ENCODE measurements around the gene TOR3A. TPM values are rescaled to one million over a fixed set of nuclear protein-coding genes. Genes with fewer than 3 reads are reported as not detected.
A peak's percentile ranks its signal among the peaks of the same experiment; 100 is the strongest.

Gene TOR3A
- total and polyA plus RNA-seq, 2 of the 13 experiments (the other 11 are each of a cell fraction or from before 2014, with no cell fraction given) = 14.7 to 28.4 TPM

GRCh38 chr1:179104611-179105250, 22.9 kb downstream of the TOR3A start (continued):
- TF ChIP-seq KAT2B (IDR thresholded peaks at IDR 0.05; ENCODE audit: borderline replicate concordance, low read depth, low read length) (peak; percentile 62; the same call in 1 of the 2 replicates), ZNF496 (CRISPR knock-in tag; IDR thresholded peaks at IDR 0.05; ENCODE audit: insufficient replicate concordance) (no peak), ZNF75D (CRISPR knock-in tag; IDR thresholded peaks at IDR 0.05; ENCODE audit: borderline replicate concordance) (no peak), RBM39 (IDR thresholded peaks at IDR 0.05; ENCODE audit: low read depth, low read length, poor library complexity, severe bottlenecking) (no peak), MEF2D (CRISPR knock-in tag; IDR thresholded peaks at IDR 0.05) (peak; percentile 83), POLR2A (IDR thresholded peaks at IDR 0.05; ENCODE audit: insufficient read depth in 1 of 2, low read depth in 2 of 2, low read length in 2 of 2) (peak in 1 of 2 experiments; percentile 35; a peak in 1 of 4 replicates), ZNF232 (CRISPR knock-in tag; IDR thresholded peaks at IDR 0.05; ENCODE audit: borderline replicate concordance) (no peak), DNMT1 (CRISPR knock-in tag; IDR thresholded peaks at IDR 0.05) (no peak), ZNF562 (CRISPR knock-in tag; IDR thresholded peaks at IDR 0.05; ENCODE audit: borderline replicate concordance) (no peak), HINFP (CRISPR knock-in tag; IDR thresholded peaks at IDR 0.05; ENCODE audit: low read depth) (0 out of 2 replicates have a peak, but pooled peaks have one; percentile 32), ZNF510 (CRISPR knock-in tag; IDR thresholded peaks at IDR 0.05; ENCODE audit: low read depth) (no peak), NFKB2 (CRISPR knock-in tag; IDR thresholded peaks at IDR 0.05; ENCODE audit: borderline replicate concordance) (no peak), ZFP62 (CRISPR knock-in tag; IDR thresholded peaks at IDR 0.05) (no peak), ISX (CRISPR knock-in tag; conservative IDR thresholded peaks at IDR 0.05) (no peak), MLX (CRISPR knock-in tag; IDR thresholded peaks at IDR 0.05) (peak; percentile 100), ZKSCAN8 (CRISPR knock-in tag; IDR thresholded peaks at IDR 0.05; ENCODE audit: borderline replicate concordance) (peak; percentile 44; the same call in 1 of the 2 replicates), TSC22D2 (CRISPR knock-in tag; IDR thresholded peaks at IDR 0.05; ENCODE audit: borderline replicate concordance) (no peak), ARNT (IDR thresholded peaks at IDR 0.05) (no peak), SOX13 (IDR thresholded peaks at IDR 0.05) (peak; percentile 25), SOX13 (CRISPR knock-in tag; conservative IDR thresholded peaks at IDR 0.05 in 1 of 2, IDR thresholded peaks at IDR 0.05 in 1 of 2) (peak in 1 of 2 experiments; percentile 89; a peak in 2 of 4 replicates), MED1 (CRISPR knock-in tag; IDR thresholded peaks at IDR 0.05) (peak; percentile 94), FOXA3 (CRISPR knock-in tag; IDR thresholded peaks at IDR 0.05) (peak; percentile 96)
- TF ChIP-seq, protein P1, sequence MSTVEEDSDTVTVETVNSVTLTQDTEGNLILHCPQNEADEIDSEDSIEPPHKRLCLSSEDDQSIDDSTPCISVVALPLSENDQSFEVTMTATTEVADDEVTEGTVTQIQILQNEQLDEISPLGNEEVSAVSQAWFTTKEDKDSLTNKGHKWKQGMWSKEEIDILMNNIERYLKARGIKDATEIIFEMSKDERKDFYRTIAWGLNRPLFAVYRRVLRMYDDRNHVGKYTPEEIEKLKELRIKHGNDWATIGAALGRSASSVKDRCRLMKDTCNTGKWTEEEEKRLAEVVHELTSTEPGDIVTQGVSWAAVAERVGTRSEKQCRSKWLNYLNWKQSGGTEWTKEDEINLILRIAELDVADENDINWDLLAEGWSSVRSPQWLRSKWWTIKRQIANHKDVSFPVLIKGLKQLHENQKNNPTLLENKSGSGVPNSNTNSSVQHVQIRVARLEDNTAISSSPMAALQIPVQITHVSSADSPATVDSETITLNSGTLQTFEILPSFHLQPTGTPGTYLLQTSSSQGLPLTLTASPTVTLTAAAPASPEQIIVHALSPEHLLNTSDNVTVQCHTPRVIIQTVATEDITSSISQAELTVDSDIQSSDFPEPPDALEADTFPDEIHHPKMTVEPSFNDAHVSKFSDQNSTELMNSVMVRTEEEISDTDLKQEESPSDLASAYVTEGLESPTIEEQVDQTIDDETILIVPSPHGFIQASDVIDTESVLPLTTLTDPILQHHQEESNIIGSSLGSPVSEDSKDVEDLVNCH (CRISPR knock-in tag; IDR thresholded peaks at IDR 0.05) = no peak
- TF ChIP-seq, protein P2, sequence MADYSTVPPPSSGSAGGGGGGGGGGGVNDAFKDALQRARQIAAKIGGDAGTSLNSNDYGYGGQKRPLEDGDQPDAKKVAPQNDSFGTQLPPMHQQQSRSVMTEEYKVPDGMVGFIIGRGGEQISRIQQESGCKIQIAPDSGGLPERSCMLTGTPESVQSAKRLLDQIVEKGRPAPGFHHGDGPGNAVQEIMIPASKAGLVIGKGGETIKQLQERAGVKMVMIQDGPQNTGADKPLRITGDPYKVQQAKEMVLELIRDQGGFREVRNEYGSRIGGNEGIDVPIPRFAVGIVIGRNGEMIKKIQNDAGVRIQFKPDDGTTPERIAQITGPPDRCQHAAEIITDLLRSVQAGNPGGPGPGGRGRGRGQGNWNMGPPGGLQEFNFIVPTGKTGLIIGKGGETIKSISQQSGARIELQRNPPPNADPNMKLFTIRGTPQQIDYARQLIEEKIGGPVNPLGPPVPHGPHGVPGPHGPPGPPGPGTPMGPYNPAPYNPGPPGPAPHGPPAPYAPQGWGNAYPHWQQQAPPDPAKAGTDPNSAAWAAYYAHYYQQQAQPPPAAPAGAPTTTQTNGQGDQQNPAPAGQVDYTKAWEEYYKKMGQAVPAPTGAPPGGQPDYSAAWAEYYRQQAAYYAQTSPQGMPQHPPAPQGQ (CRISPR knock-in tag; IDR thresholded peaks at IDR 0.05; ENCODE audit: borderline replicate concordance) = no peak

All from HepG2 (cell line).